HEK293T (cell line): ENCODE measurements around the gene HOXA3.

Source experiments
- FOXM1 ChIP-seq: fragments of 450-650 bp; IDR thresholded peaks from 2 replicates; pipeline ENCODE4 v1.6.1; 2017; ENCODE audit warnings: mild to moderate bottlenecking, borderline replicate concordance
- LEF1 ChIP-seq: fragments of 450-650 bp; IDR thresholded peaks from 2 replicates; pipeline ENCODE4 v1.6.1; 2017; ENCODE audit warnings: mild to moderate bottlenecking, borderline replicate concordance
- NFRKB ChIP-seq: fragments of 450-650 bp; IDR thresholded peaks from 2 replicates; pipeline ENCODE4 v1.6.1; 2016; ENCODE audit warnings: mild to moderate bottlenecking, moderate library complexity

- TF ChIP-seq NFRKB, result no peak
- TF ChIP-seq LEF1, result no peak
- no peak for TF ChIP-seq FOXM1
Measured at GRCh38 chr7:27156916-27157701, 4.7 kb upstream of the HOXA3 start.
